NCI-H1694 treated with DMSO at 0.1 percent for 48 hours (cell line): ENCODE measurements around the gene ADCYAP1R1.
A peak's percentile ranks its signal among the peaks of the same experiment; 100 is the strongest.
"Not testable (repeated sequence)": the region's sequence is repeated elsewhere in the genome, so short reads cannot be mapped to it uniquely, and the experiment has no call there.

Experiments used
- DNase-seq: peaks from one replicate; lab custom pipeline; 2025; lab: John Stamatoyannopoulos, UW

ADCYAP1R1 gene

DNA sequence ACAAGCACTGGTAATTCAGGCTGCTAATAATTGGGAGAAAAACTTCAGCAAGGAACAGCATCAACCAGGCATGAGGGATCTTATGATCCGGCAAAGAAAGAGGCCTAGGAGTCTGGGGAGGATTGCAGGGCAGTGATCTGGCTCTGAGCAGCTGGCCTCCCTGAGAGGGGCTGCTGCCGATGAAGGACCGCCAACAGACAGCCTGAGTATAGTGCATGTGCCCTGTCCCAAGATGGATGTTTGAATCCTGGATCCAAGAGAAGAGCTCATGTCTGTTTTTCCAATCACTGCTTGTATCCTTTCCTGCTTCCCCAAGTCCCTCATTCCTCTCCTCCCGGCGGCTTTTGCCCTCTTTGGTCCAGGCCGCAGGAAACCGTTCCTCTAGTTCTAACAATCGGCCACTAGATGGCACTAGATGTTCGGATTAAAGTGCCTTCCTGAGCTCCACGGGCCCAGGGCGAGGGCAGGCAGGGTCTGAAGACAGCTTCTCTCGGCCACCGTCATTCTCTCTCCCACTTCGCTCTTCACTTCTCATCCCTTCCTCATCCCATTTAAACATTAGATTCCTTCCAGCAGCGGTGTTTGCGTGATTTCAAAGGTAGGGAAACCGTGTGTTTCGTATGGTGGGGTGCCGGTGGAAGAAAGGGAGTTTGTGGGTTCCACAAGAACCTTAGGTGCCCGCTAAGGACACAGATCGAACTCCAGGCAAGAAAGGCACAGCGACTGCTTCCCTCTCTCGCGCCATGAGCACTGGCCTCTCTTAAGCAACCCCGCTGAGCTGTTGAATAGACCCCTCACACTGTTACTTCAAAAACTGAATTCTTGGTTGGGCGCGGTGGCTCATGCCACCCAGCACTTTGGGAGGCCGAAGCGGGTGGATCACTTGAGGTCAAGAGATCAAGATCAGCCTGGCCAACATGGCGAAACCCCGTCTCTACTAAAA is 82.4 kb downstream of the ADCYAP1R1 start:
- DNase-seq: peak; percentile 91

DNA sequence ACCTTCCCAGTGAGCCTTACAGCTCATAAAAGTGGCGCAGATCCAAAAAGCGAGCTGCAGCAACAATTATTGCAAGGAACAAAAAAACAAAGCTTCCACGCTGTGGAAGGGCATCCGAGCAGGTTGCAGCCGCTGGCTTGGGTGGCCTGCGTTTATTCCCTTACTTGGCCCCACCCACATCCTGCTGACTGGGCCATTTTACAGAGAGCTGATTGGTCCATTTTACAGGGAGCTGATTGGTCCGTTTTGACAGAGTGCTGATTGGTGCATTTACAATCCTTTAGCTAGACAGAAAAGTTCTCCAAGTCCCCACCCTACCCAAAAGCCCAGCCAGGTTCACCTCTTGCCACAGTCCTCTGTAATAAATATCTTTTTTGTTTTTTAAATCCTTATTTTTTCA is 85.1 kb downstream of the ADCYAP1R1 start:
- no peak for DNase-seq

DNA sequence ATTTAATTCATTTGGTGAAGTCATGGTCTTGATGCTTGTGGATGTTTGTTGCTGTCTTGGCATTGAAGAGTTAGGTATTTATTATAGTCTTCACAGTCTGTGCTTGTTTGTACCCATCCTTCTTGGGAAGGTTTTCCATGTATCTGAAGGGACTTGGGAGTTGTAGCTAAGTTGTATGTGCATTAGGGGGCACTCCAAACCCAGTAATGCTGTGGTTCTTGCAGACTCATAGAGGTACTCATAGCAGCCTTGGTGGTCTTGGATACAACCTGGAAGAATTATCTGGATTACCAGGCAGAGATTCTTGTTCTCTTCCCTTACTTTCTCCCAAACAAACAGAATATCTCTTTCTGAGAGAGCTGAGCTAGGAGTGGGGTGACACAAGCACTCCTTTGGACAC is 93.2 kb downstream of the ADCYAP1R1 start:
- DNase-seq: peak; percentile 40

DNA sequence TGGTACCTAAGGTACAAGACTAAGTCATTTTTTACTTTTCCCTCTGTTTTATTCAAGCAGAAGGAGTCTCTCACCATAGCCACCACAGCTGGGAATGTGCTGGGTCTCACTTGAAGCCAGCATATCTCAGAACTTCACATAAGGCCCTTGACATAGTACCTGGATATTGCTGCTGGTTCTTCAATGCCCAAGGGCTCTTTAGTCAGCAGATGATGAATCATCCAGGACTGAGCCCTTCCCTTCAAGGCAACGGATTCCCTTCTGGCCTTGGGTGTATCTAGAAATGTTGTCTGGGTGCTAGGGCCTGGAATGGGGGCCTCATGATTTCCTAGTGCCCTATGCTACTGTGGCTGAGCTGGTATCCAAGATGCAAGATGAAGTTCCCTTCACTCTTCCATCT is 93.9 kb downstream of the ADCYAP1R1 start:
- DNase-seq: no peak

DNA sequence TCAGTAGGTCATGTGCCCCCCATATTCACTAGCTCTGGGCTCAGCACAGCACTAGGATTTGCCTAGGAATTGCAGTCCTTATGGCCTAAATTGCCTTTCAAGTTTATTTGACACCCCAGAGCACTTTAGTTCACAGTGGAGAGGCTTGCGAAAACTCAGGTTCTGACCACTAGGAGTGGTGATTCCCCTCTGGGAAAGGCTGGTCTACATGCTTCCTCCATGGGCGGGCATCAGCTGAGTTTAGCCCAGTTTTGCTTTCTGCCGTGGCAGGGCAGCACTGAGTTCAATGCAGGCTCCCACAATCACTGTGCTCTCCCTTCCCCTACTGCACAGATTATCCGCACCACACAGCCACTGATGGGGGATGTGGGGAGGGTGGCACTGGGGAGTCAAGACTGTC is 94.4 kb downstream of the ADCYAP1R1 start:
- DNase-seq: no peak

DNA sequence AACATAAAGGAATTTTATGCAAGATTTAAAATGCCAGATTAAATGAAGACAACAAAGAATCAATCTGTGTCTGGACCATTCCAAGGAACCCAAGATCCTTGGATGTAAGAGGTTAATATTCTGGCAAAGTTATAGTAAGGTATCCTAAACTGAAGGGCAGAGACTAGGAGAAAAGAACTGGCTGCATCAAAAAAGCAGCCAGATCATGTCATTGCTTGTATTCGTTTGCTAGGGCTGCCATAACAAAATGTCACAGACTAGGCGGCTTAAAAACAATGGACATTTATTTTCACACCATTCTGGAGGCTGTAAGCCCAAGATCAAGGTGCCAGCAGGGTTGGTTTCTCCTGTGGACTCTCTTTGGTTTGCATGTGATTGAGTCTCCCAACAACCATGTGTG is 99.7 kb downstream of the ADCYAP1R1 start:
- no peak for DNase-seq

DNA sequence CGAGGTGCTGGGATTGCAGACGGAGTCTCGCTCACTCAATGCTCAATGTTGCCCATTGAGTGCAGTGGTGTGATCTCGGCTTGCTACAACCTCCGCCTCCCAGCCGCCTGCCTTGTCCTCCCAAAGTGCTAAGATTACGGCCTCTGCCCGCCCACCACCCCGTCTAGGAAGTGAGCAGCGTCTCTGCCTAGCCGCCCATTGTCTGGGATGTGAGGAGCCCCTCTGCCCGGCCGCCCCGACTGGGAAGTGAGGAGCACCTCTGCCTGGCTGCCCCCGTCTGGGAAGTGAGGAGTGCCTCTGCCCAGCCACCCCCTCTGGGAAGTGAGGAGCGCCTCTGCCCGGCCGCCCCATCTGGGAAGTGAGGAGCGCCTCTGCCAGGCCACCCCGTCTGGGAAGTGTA is 101.2 kb downstream of the ADCYAP1R1 start:
- DNase-seq: not testable (repeated sequence)

DNA sequence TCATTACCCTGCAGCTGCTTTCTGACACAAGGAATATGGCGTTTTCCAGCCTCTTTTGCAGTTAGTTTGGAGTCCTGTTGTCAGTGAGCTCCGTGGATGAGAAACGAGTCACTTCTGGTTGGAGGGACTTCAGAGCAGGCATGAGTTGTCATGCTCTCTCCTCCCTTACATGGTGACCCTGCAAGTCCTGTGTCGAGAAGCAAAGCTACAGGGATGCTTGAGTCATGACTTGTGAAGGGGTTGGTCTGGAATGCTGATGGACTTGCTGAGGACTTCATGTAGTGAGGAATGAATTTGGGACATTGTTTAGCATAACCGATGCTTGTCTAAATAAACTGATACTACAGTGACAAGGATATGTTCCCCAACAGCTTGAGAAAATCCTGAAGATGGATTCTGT is 108.8 kb downstream of the ADCYAP1R1 start:
- DNase-seq: no peak
